Measurements from ENCODE around the gene PAK1. TPM values are rescaled to one million over a fixed set of nuclear protein-coding genes. Genes with fewer than 3 reads are reported as not detected.

Gene PAK1
- total and polyA plus RNA-seq, 2 of the 8 experiments (the other 6 are each of a cell fraction or from before 2014, with no cell fraction given) = 87.7 to 151 TPM

GRCh38 chr11:77473801-77474683 lies at the start of gene PAK1 (continued):
- TF ChIP-seq SAP30 (IDR thresholded peaks at IDR 0.05; ENCODE audit: insufficient read depth, insufficient replicate concordance, low read length) (no peak), BCL11A (IDR thresholded peaks at IDR 0.05; ENCODE audit: low read depth in 2 of 2, low read length in 2 of 2) (no peak), RFX5 (IDR thresholded peaks at IDR 0.05; ENCODE audit: borderline replicate concordance, low read depth, low read length) (no peak)
